B cell (primary cell): ENCODE results near the gene NTMT1. TPM values are rescaled to one million over a fixed set of nuclear protein-coding genes. Genes with fewer than 3 reads are reported as not detected.

Experiments
- ATAC-seq: fragments of 200-7000 bp; cut with Tn5 transposase; one replicate; pipeline ENCODE4 v1.10.0; 2021; ENCODE audit warnings: low read depth, mild to moderate bottlenecking, moderate number of reproducible peaks, moderate library complexity
- CTCF ChIA-PET: fragments of 350-600 bp; sonication (Branson Sonifier 250); formaldehyde crosslinking; loops from one replicate; lab custom pipeline; 2021; ENCODE audit warnings: antibody characterized with exemption, inconsistent platforms; lab: Charles Lee
- POLR2A ChIA-PET: fragments of 350-600 bp; sonication (Branson Sonifier 250); formaldehyde crosslinking; loops from one replicate; lab custom pipeline; 2021; ENCODE audit warnings: antibody characterized with exemption; lab: Charles Lee
- DNase-seq: peaks from one replicate; pipeline ENCODE4 v3.0.0; 2013
- H2AFZ ChIP-seq: 2 replicates; pipeline ENCODE4 v1.6.1; 2012; ENCODE audit warnings: mild to moderate bottlenecking, low read depth, low read length; ENCODE audit not compliant: insufficient read depth, poor library complexity, severe bottlenecking
- H3K27ac ChIP-seq, 2 donors: 1 replicate in 1 of 2; 2 replicates in 1 of 2; pipeline ENCODE4 v1.5.1; 2012 to 2013; ENCODE audit warnings: low read length in 2 of 2, mild to moderate bottlenecking in 2 of 2, moderate library complexity in 1 of 2
- H3K27me3 ChIP-seq, 4 experiments: fragments of 200-600 bp in 1 of 4; sonication (generic) in 1 of 4; replicated peaks in 1 of 4; 1 replicate in 2 of 4; 2 replicates in 2 of 4; pipeline versions ENCODE4 v1.6.1 to v1.7.0; 2013 to 2016; ENCODE audit warnings: low read length in 3 of 4, mild to moderate bottlenecking in 2 of 4, mixed read lengths in 1 of 4, moderate library complexity in 1 of 4; ENCODE audit not compliant: insufficient read depth in 4 of 4, control insufficient read depth in 3 of 4; ENCODE audit errors: control extremely low read depth in 1 of 4
- H3K36me3 ChIP-seq, 2 experiments: replicated peaks in 1 of 2; 1 replicate in 1 of 2; 2 replicates in 1 of 2; pipeline versions ENCODE4 v1.6.1 to v1.7.1; 2013; ENCODE audit warnings: low read length in 1 of 2; ENCODE audit not compliant: insufficient read depth in 2 of 2, control insufficient read depth in 1 of 2; ENCODE audit errors: control extremely low read depth in 1 of 2, extremely low read depth in 1 of 2
- H3K4me1 ChIP-seq, 2 donors: fragments of 200-600 bp in 1 of 2; sonication (generic) in 1 of 2; 1 replicate in 1 of 2; 2 replicates in 1 of 2; pipeline versions ENCODE4 v1.5.1 to v1.6.1; 2013 to 2017; ENCODE audit warnings: low read length in 2 of 2; ENCODE audit not compliant: control insufficient read depth in 2 of 2, insufficient read depth in 2 of 2
- H3K4me2 ChIP-seq: replicated peaks from 2 replicates; pipeline ENCODE3; 2012; ENCODE audit warnings: mild to moderate bottlenecking, low read depth, low read length; ENCODE audit not compliant: poor library complexity, severe bottlenecking
- H3K4me3 ChIP-seq, 5 experiments: fragments of 200-600 bp in 1 of 5; sonication (generic) in 1 of 5; 1 replicate in 3 of 5; 2 replicates in 2 of 5; pipeline versions ENCODE4 v1.5.1 to v1.7.0; 2011 to 2016; ENCODE audit warnings: low read length in 4 of 5, mild to moderate bottlenecking in 4 of 5, low read depth in 2 of 5, control low read depth in 1 of 5, moderate library complexity in 1 of 5; ENCODE audit not compliant: insufficient read depth in 1 of 5; ENCODE audit errors: control extremely low read depth in 1 of 5, extremely low read depth in 1 of 5
- H3K79me2 ChIP-seq: fragments of 200-600 bp; sonication (generic); one replicate; pipeline ENCODE4 v1.6.0; 2016; ENCODE audit warnings: low read length; ENCODE audit not compliant: control insufficient read depth, insufficient read depth
- H3K9ac ChIP-seq: fragments of 200-600 bp; sonication (generic); 2 replicates; pipeline ENCODE4 v1.6.1; 2017; ENCODE audit warnings: mild to moderate bottlenecking, low read length, moderate library complexity
- H3K9me3 ChIP-seq, 3 donors: one replicate each; pipeline versions ENCODE4 v1.6.1 to v1.7.1; 2013; ENCODE audit warnings: low read length in 2 of 3; ENCODE audit not compliant: control insufficient read depth in 2 of 3, insufficient read depth in 1 of 3; ENCODE audit errors: control extremely low read depth in 1 of 3
- H4K20me1 ChIP-seq: 2 replicates; pipeline ENCODE4 v1.6.0; 2012; ENCODE audit warnings: mild to moderate bottlenecking, low read length; ENCODE audit not compliant: insufficient read depth, control insufficient read depth, poor library complexity, severe bottlenecking
- H3K27ac Mint-ChIP-seq: one replicate; pipeline ENCODE4 v1.8.0; 2021; ENCODE audit warnings: mixed read lengths
- H3K27me3 Mint-ChIP-seq: one replicate; pipeline ENCODE4 v1.8.0; 2021; ENCODE audit warnings: mixed read lengths
- H3K4me1 Mint-ChIP-seq: one replicate; pipeline ENCODE4 v1.8.0; 2021; ENCODE audit warnings: mixed read lengths
- H3K4me3 Mint-ChIP-seq: one replicate; pipeline ENCODE4 v1.8.0; 2021; ENCODE audit warnings: mixed read lengths
- H3K9me3 Mint-ChIP-seq: one replicate; pipeline ENCODE4 v1.8.0; 2022; ENCODE audit warnings: mixed read lengths; ENCODE audit not compliant: insufficient read depth
- CTCF ChIP-seq: fragments of 200-600 bp; IDR thresholded peaks from one replicate; pipeline ENCODE4 v1.8.0; 2022; ENCODE audit warnings: antibody characterized with exemption, mild to moderate bottlenecking
- EZH2 ChIP-seq: IDR thresholded peaks from 2 replicates; pipeline ENCODE4 v1.6.1; 2012; ENCODE audit warnings: borderline replicate concordance, low read depth, mild to moderate bottlenecking, moderate library complexity, low read length; ENCODE audit not compliant: insufficient read depth, poor library complexity, severe bottlenecking
- WGBS: methylation state at CpG from one replicate; pipeline ENCODE4 v1.1.5; 2013; ENCODE audit warnings: missing lambda C conversion rate; ENCODE audit not compliant: insufficient coverage; 5-methylcytosine and 5-hydroxymethylcytosine counted together
- intact Hi-C: fragments of 100-400 bp; cut with micrococcal nuclease; formaldehyde crosslinking; loops from one replicate; pipeline ENCODE4 v1.10.0; 2022
- polyA plus RNA-seq: library from polyadenylated mRNA; depleted of rRNA; stranded (reverse); fragments of >200 nt; gene quantifications from 2 replicates; pipeline ENCODE4 v1.2.3, GENCODE V29; 2012
- total RNA-seq, 2 donors: library from RNA; stranded (reverse); fragments of 120-200 nt in 1 of 2; gene quantifications; 1 replicate in 1 of 2; 2 replicates in 1 of 2; pipeline versions ENCODE4 v1.2.3 to v1.2.4, GENCODE V29; 2013 to 2022

The NTMT1 gene
- total and polyA plus RNA-seq, 2 donors (not counting 1 experiment from before 2014, with no cell fraction given), result 21.8 to 35.3 TPM

GRCh38 chr9:129632460-129632859 lies 6.5 kb downstream of the NTMT1 start:
- ATAC-seq, result no peak
- TF ChIP-seq CTCF, result no peak
- TF ChIP-seq EZH2, result no peak
- H2AFZ ChIP-seq, result no peak overlapping the region
- H4K20me1 ChIP-seq, result peaks cover 84% of the 10 kb centered on the region
- ChIA-PET POLR2A (no interaction called here), CTCF (no interaction called here)
- peaks cover 4% of the 10 kb centered on the region in 2 donors for H3K4me1 ChIP-seq
- no peak overlapping the region for H3K4me2 ChIP-seq
- H3K79me2 ChIP-seq, result peaks cover 63% of the 10 kb centered on the region
- H3K9ac ChIP-seq, result no peak overlapping the region
- Mint-ChIP-seq H3K9me3 (no peaks in the 10 kb centered on the region), H3K27ac (no peak overlapping the region), H3K27me3 (no peaks in the 10 kb centered on the region), H3K4me1 (peaks cover 32% of the 10 kb centered on the region), H3K4me3 (no peak overlapping the region)
- H3K4me3 ChIP-seq, result no peak overlapping the region
- intact Hi-C loops, result no loop called here
- no peak for DNase-seq
- peak overlapping the region in 1 of 2 donors; percentile 23 for H3K27ac ChIP-seq
- no peaks in the 10 kb centered on the region for H3K27me3 ChIP-seq
- no peaks in the 10 kb centered on the region for H3K9me3 ChIP-seq
- peaks cover 2 to 53% of the 10 kb centered on the region in 2 experiments for H3K36me3 ChIP-seq
- WGBS, result 71% methylated on average over 10 of the region's 13 CpGs

GRCh38 chr9:129633207-129633606 lies 7.2 kb downstream of the NTMT1 start:
- no peak overlapping the region for H3K4me3 ChIP-seq
- no peaks in the 10 kb centered on the region for H3K9me3 ChIP-seq
- ATAC-seq (no peak), DNase-seq (no peak)
- Mint-ChIP-seq H3K4me1 (peaks cover 27% of the 10 kb centered on the region), H3K4me3 (no peak overlapping the region), H3K27ac (no peak overlapping the region), H3K9me3 (no peaks in the 10 kb centered on the region), H3K27me3 (no peaks in the 10 kb centered on the region)
- ChIA-PET CTCF (interaction anchor here (1.0 kb wide), 1 partner anchor 9 kb away, joined by 4 read pairs; no protein-coding TSS in a partner anchor), POLR2A (no interaction called here)
- H3K27me3 ChIP-seq, result no peaks in the 10 kb centered on the region
- TF ChIP-seq EZH2 (no peak), CTCF (no peak)
- WGBS, result 92% methylated on average over 2 of the region's 4 CpGs
- H3K4me1 ChIP-seq, result no peaks in the 10 kb centered on the region
- peaks cover 2 to 55% of the 10 kb centered on the region in 2 experiments for H3K36me3 ChIP-seq
- H3K79me2 ChIP-seq, result peaks cover 56% of the 10 kb centered on the region
- no peak overlapping the region for H2AFZ ChIP-seq
- no peak overlapping the region for H3K9ac ChIP-seq
- H3K4me2 ChIP-seq, result no peak overlapping the region
- H3K27ac ChIP-seq, result no peak overlapping the region
- peaks cover 77% of the 10 kb centered on the region for H4K20me1 ChIP-seq
- intact Hi-C loops, result no loop called here
